ENCODE measurements around the gene FAM9B.
"Not testable (repeated sequence)": the region's sequence is repeated elsewhere in the genome, so short reads cannot be mapped to it uniquely, and the experiment has no call there.

The FAM9B gene

DNA sequence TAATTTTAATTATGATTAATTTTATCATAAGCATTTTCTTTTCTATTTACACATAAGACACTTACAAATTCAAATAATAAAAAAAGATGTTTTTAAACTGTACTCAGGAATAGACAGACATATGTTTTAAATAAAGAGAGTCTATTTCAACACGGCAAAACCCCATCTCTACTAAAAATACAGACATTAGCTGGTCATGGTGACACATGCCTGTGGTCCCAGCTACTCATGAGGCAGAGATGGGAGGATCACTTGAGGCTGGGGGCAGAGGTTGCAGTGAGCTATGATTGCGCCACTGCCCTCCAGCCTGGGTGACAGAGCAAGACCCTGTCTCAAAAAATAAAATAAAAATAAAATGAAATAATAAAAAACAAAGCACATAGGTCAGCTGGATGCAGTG, 14.8 kb downstream of the FAM9B start:
- no peak overlapping the region for H3K4me3 Mint-ChIP-seq
- H3K27me3 Mint-ChIP-seq: no peaks in the 10 kb centered on the region
- no peaks in the 10 kb centered on the region for H3K36me3 Mint-ChIP-seq
- no peak overlapping the region for H3K27ac Mint-ChIP-seq
- no peaks in the 10 kb centered on the region for H3K9me3 Mint-ChIP-seq
- H3K4me1 Mint-ChIP-seq: no peaks in the 10 kb centered on the region

DNA sequence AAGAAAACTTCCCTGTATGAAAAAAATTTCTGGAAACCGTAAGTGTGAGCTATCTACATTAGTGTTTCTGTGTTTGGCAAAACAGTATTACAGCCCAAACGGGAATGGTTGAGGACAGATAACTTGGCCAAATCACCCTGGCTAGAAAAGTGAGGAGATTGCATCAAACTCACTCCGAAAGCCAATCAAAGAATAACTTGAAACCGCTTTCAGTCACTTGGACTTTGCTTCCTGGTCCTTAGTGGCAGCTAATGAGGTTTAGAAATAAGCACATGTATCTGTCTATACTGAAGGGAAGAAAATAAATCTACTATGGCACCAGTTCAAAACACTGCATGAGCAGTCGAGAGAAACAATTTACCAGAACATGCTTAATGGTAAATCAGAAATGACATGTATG, 15.6 kb downstream of the FAM9B start:
- not testable (repeated sequence) for H3K4me3 Mint-ChIP-seq, H3K9me3 Mint-ChIP-seq, H3K27ac Mint-ChIP-seq, H3K4me1 Mint-ChIP-seq, H3K36me3 Mint-ChIP-seq, H3K27me3 Mint-ChIP-seq

DNA sequence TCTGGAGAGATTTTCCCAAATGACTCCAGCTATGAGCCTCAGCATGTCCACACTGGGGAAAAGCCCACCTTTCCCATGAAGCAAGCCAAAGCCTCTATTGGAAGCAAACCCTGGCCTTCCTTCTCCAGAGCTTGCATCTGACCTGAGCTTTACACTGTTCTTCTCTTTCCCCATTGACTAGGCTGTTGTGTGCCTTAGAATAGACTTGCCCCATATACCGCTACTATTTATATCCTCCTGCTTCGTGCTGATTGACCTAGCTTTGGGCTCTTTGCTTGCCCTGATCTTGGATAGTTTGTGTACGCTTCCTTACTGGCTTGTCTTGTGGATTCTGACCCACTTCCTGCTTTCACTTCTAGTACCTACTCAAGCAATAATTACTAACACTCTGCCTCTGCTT, 30.9 kb downstream of the FAM9B start:
- H3K27ac Mint-ChIP-seq: no peak overlapping the region
- peak overlapping the region; percentile 51 for H3K4me3 Mint-ChIP-seq
- H3K4me1 Mint-ChIP-seq: peaks cover 21% of the 10 kb centered on the region
- H3K27me3 Mint-ChIP-seq: no peaks in the 10 kb centered on the region
- no peaks in the 10 kb centered on the region for H3K36me3 Mint-ChIP-seq
- H3K9me3 Mint-ChIP-seq: no peaks in the 10 kb centered on the region

DNA sequence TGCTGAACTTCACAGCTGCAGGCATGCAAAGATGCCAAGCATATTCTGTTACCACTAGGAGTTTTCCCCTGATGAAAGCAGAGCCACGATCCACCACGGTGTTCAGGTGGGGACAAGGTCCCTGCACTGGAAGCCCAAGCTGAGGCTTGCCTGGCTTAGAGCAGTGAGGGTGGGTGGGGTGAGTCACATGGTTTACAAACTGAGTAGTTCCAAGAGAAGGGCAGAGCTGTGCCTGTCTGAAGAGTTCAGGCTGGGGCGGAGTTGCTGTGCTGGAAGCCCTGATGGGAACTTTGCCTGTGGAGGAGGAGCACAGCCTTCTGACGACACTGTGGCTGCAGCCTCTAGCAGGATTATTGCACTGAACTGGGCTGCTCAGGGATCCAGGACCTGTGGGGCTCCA, 45.5 kb downstream of the FAM9B start:
- Mint-ChIP-seq H3K4me3 (no peak overlapping the region), H3K36me3 (no peaks in the 10 kb centered on the region), H3K27me3 (no peaks in the 10 kb centered on the region), H3K4me1 (peaks cover 28% of the 10 kb centered on the region), H3K9me3 (no peaks in the 10 kb centered on the region), H3K27ac (no peak overlapping the region)

DNA sequence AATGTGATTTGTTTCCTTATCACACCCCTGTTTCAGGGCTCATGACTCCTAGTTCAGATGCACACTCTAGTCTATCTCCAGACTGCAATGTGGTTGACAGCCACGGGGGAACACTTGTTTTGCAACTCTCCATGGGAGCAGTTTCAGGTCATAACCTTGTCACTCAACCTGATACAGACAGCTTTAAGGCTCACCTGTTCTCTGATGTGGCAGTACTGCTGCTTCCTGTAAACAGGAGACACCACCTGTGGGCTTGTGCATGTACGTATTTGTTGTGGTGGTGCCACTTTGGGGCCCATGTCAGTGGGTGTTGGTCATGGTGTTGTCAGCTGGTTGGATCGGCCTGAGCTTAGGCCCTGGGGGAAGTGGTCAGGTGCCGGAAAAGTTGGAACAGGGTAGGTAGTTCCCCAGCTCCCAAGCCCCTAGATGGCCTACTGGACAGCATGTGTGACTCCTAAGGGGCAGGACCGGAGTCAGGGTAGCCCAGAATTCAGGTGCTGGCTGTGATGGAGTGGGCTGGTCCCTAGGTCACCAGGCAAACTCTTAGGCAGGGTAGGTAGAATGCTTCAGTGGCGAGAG, 46.2 kb downstream of the FAM9B start:
- no peak overlapping the region for H3K27ac Mint-ChIP-seq
- H3K4me3 Mint-ChIP-seq: peak overlapping the region; percentile 5
- no peaks in the 10 kb centered on the region for H3K9me3 Mint-ChIP-seq
- H3K4me1 Mint-ChIP-seq: peaks cover 28% of the 10 kb centered on the region
- H3K36me3 Mint-ChIP-seq: no peaks in the 10 kb centered on the region
- no peaks in the 10 kb centered on the region for H3K27me3 Mint-ChIP-seq

DNA sequence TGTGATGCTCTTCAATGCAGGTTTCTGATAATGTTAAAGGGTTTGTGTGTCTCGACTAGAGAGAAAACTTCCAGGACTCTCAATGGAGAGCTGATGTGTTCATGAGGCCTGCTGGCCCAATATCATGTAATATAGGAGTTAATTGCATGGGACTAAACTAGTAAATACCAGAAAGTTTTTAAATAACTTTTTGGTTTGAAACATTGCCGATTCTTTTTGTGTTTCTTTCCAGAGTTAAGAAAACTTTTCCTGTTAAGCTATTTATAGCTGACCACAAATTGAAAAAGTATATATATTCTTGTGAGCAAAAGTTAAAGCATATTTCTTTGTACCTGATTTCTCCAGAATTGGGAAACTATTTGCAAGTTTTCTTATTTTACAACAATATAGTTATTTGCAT, 49.7 kb downstream of the FAM9B start:
- no peaks in the 10 kb centered on the region for H3K27me3 Mint-ChIP-seq
- H3K9me3 Mint-ChIP-seq: no peaks in the 10 kb centered on the region
- H3K4me3 Mint-ChIP-seq: no peak overlapping the region
- H3K4me1 Mint-ChIP-seq: peaks cover 47% of the 10 kb centered on the region
- H3K36me3 Mint-ChIP-seq: no peaks in the 10 kb centered on the region
- H3K27ac Mint-ChIP-seq: no peak overlapping the region

DNA sequence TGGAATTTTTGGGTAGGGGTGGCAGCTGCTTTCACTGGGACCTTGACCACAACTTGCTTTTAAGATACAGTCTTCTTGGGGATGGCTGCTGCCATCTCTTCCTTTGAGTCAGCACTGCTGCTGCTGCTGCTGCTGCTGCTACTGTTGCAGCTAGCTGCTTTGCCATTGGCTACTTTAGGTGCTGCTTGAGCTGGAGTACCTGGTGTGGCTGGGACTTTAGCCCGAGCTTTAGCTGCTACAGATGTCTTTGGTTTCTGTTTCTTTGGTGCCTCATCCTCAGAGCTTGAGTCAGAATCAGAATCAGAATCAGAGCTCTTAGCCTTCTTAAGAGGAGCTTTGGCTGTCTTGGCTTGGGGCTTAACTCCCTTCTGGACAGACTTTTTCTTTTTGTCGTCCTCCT, 52.2 kb downstream of the FAM9B start:
- Mint-ChIP-seq H3K27me3 (no peaks in the 10 kb centered on the region), H3K27ac (no peak overlapping the region), H3K4me1 (peaks cover 29% of the 10 kb centered on the region), H3K36me3 (no peaks in the 10 kb centered on the region), H3K9me3 (no peaks in the 10 kb centered on the region), H3K4me3 (no peak overlapping the region)

DNA sequence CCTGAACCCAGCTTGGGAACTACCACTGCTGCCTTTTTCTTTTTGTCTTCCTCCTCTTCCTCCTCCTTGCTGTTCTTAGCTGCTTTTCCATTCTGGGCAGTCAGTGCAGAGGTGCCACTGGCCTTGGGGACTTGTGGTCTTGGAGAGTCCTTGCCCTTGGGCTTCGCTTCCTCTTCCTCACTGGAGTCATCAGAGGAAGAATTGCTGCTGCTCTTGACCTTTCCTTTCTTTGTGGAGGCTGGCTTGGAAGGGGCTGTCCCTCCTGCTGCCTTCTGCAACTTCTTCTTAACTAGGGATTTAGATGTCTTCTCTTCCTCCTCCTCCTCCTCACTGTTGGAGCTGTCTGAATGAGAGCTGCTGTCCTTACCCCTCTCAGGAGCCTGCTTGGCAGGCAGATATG, 53.2 kb downstream of the FAM9B start:
- peaks cover 20% of the 10 kb centered on the region for H3K4me1 Mint-ChIP-seq
- H3K4me3 Mint-ChIP-seq: no peak overlapping the region
- H3K27ac Mint-ChIP-seq: peak overlapping the region; percentile 10
- H3K9me3 Mint-ChIP-seq: no peaks in the 10 kb centered on the region
- H3K36me3 Mint-ChIP-seq: no peaks in the 10 kb centered on the region
- no peaks in the 10 kb centered on the region for H3K27me3 Mint-ChIP-seq

All from activated naive CD4-positive, alpha-beta T cell treated with anti-CD3 and anti-CD28 coated beads, Interleukin-2, amount 50 U/mL, for 24 hours (primary cell).